Fibroblast of skin of left biceps (primary cell): ENCODE measurements around the gene ATOH8.

Source experiments
- DNase-seq, 2 experiments: peaks; one replicate each; pipeline ENCODE4 v3.0.0-alpha.2; 2013; ENCODE audit warnings: low read depth in 2 of 2

Gene ATOH8

DNA sequence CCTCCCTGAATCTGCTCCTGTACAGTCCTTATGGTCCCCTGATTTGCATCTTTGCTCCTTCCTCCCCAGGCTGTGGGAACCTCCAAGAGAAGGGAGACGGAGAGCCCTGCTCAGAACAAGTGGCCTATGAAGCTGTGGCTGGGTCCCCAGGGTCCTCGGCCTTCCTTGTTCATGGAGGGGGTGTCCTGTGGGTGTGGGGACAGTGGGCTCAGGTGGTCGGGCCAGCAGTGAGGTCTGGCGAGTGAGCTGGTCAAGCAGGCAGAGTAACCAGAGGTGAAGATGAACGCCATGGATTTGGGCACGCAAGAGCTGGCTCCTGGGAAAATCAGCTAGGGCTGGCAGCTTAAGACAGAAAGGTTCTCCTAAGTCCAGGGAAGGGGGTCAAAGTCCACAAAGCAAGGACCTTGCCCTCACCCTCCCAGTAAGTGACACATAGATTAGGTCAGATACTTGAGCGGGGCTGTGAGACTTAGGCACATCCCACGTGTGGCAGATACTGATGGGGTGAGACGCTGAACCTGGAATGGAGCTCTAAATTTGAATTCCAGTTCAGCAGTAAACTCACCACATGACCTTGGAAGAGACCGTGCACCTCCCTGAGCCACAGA, 34.8 kb upstream of the ATOH8 start:
- no peak for DNase-seq

DNA sequence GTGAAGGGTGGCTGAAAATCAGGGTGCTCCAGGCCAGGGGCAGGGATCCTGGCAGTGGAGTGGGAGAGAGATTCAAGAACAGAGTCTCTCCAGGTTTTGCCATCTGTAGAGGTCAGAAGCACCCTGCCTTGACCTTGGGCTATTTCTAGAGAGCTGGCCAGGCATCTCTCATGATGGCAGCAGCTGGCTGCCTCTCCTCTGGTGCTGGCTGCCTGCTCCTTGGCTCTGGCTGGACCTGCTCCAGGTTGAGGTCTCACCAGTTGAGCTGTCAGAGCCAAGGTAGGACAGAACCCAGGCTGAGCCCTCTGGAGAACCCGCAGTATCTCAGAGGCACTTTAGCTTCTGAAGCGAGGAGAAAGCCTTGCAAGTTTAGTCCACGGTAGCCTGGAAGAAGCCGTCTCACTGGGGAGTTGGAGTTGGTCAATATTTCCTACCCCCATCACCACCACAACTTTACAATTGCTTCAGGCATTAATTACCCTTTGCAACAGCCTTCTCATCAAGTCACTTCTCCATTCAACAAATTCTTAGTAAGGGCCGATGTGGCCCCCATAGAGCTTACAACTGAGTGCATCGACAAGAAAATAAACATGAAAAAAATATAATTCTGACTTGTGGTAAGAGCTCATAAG, 34.1 kb upstream of the ATOH8 start:
- DNase-seq, result no peak

DNA sequence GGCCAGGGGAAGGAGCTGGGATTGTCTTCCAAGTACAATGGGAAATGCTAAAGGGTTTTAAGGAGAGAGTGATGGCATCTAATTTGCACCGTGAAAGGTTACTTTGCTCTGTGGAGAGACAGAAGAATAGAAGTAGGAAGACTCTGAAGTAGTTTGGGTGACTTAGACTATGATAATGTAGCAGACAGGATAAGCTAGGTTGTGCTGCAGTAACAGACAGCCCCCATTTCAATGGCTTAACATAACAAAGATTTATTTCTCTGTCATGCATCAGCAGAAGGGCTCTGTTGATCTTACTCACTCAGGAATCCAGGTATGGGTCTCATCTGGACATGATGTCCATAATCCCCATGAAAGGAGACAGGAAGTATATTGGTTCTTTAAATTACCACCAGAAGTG, 33.3 kb upstream of the ATOH8 start:
- DNase-seq, result no peak

GRCh38 chr2:85721641-85722040, 32.1 kb upstream of the ATOH8 start:
- no peak for DNase-seq

GRCh38 chr2:85722519-85722918, 31.3 kb upstream of the ATOH8 start:
- DNase-seq, result no peak

DNA sequence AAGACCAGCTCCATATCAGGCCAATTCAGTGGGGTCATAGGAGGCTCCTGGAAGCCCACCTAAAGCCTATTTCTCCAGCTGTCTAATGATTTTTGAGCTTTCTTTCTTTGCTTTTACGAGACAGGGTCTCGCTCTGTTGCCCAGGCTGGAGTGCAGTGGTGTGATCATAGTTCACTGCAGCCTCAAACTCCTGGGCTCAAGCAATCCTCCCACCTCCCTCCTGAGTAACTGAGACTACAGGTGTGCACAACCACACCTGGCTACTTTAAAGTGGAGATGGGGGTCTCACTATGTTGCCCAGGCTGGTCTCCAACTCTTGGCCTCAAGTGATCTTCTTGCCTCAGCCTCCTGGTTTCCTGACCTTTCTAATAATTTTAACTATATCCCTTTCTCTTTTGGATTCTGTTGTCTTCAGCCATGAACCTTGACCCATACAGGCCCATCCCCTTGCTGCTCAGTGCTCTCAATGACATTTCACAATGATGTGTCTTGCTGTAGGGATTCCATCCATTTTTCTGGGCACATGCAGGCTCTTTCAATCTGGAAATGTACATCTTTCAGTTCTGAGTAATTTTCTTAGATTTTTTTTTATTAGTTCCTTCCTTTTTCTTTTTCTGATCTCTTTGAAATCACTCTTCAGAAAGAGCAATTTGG, 30.0 kb upstream of the ATOH8 start:
- DNase-seq, result no peak

DNA sequence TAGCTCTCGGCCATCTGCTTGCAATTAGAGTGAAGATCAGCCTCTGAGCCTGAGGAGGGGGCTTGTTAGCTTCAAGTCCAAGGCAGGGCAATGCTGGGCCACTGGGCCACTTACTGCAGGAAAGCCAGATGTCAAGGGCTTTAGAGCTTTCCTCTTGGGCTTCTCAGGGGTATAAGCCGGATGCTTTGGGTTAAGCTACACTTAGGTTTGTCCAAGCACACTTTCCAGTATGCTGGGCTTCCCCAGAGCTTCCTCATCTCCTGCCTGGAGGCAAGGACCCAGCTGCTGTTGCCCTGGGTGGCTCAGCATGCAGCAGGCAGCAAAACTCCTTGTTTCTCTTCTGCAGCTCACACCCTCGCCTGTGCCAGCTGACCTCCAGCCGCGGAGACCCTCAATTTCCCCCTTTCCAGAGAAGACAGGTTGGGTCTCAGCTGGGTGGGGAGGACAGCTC, 29.0 kb upstream of the ATOH8 start:
- DNase-seq, result no peak

- DNase-seq, result no peak
Measured at GRCh38 chr2:85725451-85725850, 28.3 kb upstream of the ATOH8 start.

- no peak for DNase-seq
Measured at GRCh38 chr2:85727798-85728197, 26.0 kb upstream of the ATOH8 start.

- no peak for DNase-seq
Measured at GRCh38 chr2:85728342-85728741, 25.4 kb upstream of the ATOH8 start.

DNA sequence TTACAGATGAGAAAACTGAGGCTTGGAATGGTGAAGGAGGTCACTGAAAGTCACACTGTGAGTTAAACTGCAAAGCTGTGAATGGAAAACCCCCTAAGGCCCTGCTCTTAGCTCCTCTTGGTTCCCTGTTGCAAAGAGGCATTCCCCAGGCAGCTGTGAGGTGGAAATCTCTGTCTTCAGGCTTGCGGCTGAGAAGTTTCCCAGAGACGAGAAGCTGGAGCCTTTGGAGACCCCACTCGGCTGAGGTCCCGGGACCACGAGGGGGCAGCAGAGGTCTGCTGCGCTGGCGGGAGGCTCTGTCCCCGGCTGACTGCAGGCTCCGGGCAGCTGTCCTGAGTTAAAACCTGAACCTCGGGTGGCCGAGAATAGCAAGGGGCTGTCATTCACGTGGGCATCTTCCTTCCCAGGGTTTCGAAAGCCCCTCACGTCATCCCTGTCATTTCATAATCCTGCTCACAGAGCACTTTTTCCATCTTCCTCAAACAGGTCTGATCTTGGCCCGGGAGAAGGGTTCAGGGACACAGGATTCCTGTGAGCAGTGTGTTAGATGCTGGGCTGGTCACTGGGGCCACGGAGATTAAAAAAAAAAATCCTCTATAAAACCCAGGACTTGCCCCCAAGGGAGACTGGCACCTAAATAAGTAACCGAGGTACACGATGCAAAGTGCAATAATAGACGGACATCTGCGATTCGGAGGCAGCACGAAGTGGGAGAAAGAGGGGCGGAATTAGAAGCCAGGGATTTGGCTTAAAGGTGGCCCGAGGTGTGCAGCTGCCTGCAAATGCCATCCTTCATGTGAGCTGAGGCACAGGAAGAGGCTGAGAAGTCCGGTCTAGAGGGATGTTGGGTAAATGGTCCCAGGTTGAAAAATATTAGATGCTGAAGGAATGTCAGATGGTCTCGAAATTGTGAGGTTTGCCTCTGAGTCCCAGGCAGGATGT, 24.6 kb upstream of the ATOH8 start:
- peak in 1 of 2 experiments; percentile 36 for DNase-seq

DNA sequence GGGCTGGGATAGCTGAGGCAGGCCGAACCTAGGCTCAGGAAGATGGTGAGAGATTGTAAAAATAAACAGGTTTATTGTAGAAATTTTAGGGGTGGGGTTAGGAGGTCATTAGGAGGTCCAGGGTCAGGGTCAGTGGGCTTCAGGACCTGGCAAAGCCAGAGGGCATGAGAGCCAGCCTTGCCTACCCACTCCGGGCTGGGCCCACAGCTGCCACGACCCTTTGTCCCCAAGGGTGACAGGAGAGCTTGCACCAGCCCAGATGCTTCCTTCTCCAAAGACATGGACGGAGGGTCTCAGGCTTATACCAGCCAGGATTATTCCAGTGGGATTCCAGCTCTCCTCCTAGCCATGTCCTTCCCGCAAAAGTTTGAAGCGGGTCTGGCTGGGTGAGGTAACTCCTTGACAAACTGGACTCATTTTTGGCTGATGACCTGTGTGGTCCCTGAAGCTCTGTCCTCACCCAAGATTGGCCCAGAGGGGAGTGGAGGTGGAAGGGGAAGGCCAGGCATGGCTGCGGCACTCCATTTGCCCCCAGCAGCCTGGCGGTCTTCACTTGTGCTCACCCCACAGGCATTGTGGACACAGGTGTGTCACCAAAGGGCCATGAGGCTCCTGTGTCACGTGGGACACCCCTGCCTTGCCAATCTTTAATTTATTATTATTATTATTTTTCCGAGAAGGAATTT, 23.8 kb upstream of the ATOH8 start:
- no peak for DNase-seq

- DNase-seq, result no peak
Measured at GRCh38 chr2:85730686-85731230, 23.0 kb upstream of the ATOH8 start.

DNA sequence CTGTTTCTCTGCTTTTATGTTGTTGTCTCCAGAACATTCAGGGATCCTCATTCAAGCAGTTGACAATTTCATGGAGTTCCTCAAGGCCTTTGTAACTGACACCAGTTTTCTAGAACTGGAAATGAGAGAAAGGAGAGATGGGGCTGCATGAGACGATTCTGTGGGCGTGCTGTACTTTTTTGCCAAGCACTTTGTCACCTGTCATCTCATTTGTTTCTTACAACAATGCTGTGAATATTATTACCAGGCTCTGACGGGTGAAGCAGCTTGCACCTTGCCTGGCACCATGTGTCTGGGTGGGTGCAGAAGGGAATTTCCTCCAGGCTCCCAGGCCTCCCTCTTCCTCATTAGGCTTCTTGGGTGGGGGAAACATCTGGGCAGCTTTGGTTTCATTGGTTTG, 22.2 kb upstream of the ATOH8 start:
- DNase-seq, result no peak

GRCh38 chr2:85732467-85733120, 21.2 kb upstream of the ATOH8 start:
- no peak for DNase-seq

- no peak for DNase-seq
Measured at GRCh38 chr2:85733121-85733960, 20.4 kb upstream of the ATOH8 start.

GRCh38 chr2:85734015-85734414, 19.8 kb upstream of the ATOH8 start:
- DNase-seq, result no peak

GRCh38 chr2:85734942-85735608, 18.7 kb upstream of the ATOH8 start:
- DNase-seq, result no peak

DNA sequence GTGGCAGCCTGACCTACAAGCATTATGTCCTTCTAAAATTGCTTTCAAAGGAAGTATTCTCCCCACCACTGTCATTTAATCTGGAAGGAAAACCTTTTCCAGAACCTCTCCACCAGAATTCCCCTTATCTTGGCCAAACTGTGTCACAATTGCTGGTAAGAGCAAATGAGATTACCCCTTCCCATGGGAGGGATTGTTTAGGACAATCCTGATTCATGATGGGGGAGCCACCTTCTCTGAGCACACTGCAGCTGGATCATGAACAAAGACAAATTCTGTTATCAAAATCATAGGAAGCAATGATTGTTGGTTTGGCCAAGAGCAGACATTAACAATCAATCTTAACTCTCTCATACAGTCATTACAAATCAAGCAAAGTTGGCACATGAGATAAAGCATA, 18.1 kb upstream of the ATOH8 start:
- no peak for DNase-seq
